OCI-M2 (cell line): Measurements from ENCODE around the gene FNDC4.
"Not testable (repeated sequence)": the region's sequence is repeated elsewhere in the genome, so short reads cannot be mapped to it uniquely, and the experiment has no call there.

ENCODE experiments used
- DNase-seq: peaks from one replicate; lab custom pipeline; 2025; ENCODE audit not compliant: unreplicated experiment; lab: John Stamatoyannopoulos, UW

FNDC4 gene, protein sequence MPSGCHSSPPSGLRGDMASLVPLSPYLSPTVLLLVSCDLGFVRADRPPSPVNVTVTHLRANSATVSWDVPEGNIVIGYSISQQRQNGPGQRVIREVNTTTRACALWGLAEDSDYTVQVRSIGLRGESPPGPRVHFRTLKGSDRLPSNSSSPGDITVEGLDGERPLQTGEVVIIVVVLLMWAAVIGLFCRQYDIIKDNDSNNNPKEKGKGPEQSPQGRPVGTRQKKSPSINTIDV

DNA sequence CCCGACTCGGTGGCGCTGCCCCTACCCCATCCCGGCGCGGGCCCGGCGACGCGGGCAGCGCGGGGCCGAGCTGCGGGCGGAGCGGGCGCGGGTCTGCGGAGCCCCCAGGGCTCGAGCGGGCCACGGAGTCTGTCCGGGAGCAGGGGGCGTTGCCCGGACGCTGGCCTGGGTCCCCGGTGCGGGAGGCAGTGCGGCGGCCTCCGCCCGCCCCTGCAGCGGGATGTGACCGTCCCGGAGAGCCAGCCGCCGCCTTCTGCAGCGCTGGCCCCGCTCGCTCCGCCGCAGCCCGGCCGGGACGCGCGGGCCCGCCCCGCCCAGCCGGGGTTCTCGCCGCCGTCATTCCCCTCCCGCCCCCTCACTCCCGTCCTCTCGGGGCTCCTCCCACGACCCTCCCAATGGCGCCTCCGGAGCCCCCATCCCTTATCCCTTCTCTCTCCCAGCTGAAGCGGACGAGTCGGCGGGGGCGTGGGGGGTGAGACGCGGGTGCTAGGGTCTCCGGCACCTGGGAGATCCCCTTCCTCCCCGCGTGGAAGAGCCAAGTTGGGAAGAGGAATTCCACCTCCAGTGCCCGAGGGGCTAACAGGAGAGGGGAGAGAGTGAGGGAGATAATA is at the start of gene FNDC4:
FNDC4 (minus strand) TSS at position 257 of the 611 bp plus-strand sequence. CDS start 521 bp downstream, outside the sequence.
- DNase-seq = no peak

GRCh38 chr2:27544143-27544821 is 49.3 kb upstream of the FNDC4 start:
- no peak for DNase-seq

GRCh38 chr2:27539649-27540048 is 44.6 kb upstream of the FNDC4 start:
- DNase-seq = not testable (repeated sequence)

- not testable (repeated sequence) for DNase-seq
Observed at GRCh38 chr2:27538839-27539450, 43.9 kb upstream of the FNDC4 start.

GRCh38 chr2:27537287-27537686 is 42.3 kb upstream of the FNDC4 start:
- no peak for DNase-seq

- no peak for DNase-seq
Observed at GRCh38 chr2:27531983-27532382, 37.0 kb upstream of the FNDC4 start.

- DNase-seq = no peak
Observed at GRCh38 chr2:27527182-27527581, 32.2 kb upstream of the FNDC4 start.

DNA sequence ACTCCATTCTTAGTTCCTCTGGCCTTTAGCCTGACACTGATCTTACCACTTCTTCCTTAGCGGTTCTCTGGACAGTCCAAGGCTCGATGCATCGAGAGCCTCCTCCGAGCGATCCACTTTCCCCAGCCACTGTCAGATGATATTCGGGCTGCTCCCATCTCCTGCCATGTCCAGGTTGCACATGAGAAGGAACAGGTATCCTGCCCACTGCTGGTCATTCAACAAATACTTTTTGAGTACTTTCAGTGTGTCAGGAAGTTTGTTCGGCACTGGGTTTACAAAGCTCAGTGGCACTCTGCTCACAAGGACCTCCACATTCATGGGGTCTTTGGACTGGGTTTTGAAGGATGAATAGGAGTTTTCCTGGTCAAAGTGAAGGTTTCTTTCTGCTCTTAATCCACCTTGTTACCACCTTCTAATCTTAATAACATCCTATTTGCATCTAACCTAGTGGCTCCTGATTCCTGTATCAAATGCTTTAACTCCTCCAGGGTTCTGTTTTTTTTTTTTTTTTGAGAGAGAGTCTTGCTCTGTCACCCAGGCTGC is 27.5 kb upstream of the FNDC4 start:
- no peak for DNase-seq

DNA sequence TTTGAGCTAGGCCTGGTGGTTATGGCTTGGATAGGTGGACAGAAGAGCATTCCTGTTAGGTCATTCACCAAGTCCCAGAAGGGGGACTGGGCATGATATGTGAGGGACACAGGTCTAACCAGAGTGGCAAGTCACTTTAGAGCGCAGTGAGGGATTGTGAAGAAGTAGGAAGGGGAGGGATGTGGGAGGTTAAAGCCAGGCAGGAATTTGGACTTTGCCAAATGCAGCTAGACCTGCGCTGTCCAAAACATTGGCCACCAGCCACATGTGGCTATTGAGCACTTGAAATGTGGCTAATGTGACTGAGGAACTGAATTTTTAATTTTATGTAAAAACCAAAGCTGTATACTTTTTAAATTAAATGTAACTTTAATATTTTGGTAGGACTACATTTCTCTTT is 25.3 kb upstream of the FNDC4 start:
- no peak for DNase-seq

DNA sequence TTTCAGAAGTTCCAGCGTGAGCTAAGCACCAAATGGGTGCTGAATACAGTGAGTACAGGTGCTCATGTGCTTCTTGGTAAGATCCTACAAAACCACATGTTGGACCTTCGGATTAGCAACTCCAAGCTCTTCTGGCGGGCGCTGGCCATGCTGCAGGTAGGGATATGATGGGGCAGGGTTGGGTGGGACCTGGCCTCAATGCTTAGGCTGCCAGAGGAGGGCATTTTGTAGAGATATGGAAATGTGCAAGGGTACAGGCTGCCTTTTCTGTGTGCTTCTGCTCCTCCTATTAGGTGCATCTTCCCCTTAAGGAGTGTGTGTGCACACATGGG is 23.7 kb upstream of the FNDC4 start:
- no peak for DNase-seq

GRCh38 chr2:27518113-27518781 is 23.2 kb upstream of the FNDC4 start:
- no peak for DNase-seq

DNA sequence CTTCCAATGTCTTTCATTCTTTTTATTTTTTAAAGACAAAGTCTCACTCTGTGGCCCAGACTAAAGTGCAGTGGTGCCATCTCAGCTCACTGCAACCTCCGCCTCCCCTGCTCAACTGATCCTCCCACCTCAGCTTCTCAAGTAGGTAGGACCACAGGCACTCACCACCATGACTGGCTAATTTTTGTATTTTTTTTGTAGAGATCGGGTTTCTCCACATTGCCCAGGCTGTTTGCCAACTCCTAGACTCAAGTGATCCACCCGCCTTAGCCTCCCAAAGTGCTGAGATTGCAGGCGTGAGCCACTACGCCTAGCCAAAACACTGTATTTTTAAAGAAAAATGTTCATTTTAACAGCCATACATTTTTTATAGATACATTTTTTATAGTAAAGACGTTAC is 14.3 kb upstream of the FNDC4 start:
- DNase-seq = no peak

DNA sequence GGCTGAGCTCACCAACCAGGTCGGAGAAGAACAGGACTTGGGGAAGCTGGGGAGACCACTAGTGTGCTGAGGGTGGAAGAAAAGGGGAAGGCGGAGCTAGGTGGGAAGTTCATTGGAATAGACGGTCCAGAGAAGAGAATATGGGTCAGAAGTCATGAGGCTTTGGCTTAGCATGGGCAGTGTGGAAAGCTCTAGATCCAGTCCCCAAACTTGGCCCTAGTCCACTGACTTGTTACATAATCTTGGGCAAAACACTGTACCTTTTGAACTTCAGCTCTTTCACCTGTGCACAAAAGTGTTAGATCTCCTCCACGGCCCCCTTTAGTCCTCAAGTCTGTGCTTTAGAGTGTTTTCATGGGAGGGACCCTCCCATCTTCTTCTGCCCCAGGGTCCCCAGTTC is 12.3 kb upstream of the FNDC4 start:
- DNase-seq = no peak

GRCh38 chr2:27506587-27506986 is 11.6 kb upstream of the FNDC4 start:
- no peak for DNase-seq

DNA sequence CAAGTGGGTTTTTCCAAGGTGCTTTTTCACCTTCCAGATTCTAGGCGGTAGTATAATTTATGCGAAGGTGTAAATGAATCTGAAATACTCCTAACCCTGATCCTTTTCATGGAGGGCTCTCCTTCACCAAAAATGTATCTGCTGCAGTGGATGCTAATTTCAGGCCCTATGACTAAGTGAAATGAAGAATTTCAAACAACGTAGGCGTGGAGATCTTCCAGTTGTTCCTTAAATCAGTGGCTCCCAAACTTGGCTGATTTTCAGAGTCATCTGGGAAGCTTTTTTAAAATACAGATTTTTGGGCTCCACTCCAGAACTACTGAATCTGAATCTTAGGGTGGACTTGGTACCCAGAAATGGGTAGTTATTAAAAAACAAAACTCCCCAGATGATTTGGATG is 7.1 kb upstream of the FNDC4 start:
- no peak for DNase-seq

DNA sequence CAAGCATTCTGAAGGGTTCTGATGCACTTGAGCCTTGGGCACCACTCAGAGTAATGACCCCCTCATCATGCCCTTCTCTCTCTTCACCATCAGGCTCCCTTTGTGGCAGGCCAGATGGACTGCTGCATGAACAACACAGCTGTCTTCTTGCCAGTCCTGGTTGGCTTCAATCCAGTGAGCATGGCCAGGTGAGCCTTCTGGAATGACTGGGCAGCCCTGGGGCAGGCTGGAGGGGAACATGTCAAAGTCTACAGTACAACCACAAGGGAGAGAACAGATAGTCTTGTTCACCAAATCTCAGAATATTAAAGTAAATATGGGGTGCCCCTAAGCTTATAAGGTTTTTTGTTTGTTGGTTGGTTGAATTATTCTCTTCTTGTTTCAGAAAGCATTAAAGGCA is 6.0 kb upstream of the FNDC4 start:
- no peak for DNase-seq

DNA sequence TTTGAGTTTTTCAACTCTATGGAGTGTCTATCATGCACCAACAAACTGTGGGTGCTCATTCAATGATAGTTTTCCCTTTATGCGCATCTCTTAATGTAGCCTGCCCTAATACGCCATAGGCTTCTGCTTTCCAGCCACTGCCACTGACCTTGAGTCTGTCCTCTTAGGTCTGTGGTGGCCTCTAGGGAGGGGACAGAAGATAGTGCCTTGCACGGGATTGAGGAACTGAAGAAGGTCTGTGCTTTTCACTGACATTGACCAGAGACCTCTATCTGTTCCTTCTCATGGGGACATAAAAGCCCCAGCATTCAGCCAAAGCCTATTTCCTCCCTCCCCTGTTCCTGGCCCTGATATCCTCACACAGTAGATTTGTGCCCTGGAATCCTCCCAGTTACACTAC is 4.0 kb upstream of the FNDC4 start:
- DNase-seq = no peak

DNA sequence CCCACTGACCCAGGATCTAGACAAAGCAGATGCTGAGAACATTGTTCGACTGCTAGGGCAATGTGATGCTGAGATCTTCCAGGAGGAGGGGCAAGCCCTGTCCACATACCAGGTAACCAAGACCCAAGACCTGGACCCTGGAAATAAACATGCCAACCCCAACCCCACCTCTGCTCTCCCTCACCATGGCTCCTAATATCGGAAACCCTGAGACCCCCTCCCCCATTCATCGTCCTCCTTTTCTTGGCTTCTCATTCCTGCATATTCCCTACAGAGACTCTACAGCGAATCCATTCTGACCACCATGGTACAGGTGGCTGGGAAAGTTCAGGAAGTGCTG is 2.3 kb upstream of the FNDC4 start:
- DNase-seq = no peak

- DNase-seq = no peak
Observed at GRCh38 chr2:27496357-27497287, 1.6 kb upstream of the FNDC4 start, which contains the start of gene GCKR. TSS of gene GCKR (plus strand) at chr2:27496839. CDS start at chr2:27496905, 66 bp downstream.

DNA sequence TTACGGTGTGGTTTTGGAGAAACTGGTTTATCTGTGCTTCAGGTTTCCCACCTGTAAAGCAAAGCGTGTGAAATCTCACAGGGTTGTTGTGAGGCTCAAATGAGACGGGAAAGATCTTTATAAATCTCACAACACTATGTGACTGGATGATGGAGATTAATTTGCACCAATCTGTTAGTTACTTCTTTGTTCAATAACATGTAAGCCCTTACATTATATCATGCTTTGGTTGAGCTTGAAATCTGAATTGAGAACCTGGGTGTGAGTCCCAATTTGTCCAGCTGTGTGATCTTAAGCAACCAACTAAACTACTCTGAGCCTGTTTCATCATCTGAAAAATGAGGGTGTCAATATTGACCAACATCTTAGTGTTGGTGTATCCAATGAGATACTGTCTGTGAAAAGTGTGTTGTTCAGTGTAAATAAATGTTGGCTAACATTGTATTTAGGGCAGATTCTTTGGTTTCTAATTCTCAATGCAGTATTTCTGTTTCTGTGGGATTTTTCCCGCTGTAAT is 898 bp upstream of the FNDC4 start:
- no peak for DNase-seq
